GM23248 (cell line): Measurements from ENCODE around the gene SON.

Source experiments
- EZH2 ChIP-seq: fragments of 200-600 bp; sonication (generic); IDR thresholded peaks from 2 replicates; pipeline ENCODE4 v1.6.1; 2018; ENCODE audit warnings: antibody characterized with exemption, mild to moderate bottlenecking; ENCODE audit not compliant: insufficient read depth, poor library complexity, severe bottlenecking
- EZH2phosphoT487 ChIP-seq: fragments of 200-600 bp; sonication (generic); IDR thresholded peaks from 2 replicates; pipeline ENCODE4 v1.6.1; 2018; ENCODE audit warnings: antibody characterized with exemption, moderate library complexity, mild to moderate bottlenecking, low read depth; ENCODE audit not compliant: insufficient read depth

DNA sequence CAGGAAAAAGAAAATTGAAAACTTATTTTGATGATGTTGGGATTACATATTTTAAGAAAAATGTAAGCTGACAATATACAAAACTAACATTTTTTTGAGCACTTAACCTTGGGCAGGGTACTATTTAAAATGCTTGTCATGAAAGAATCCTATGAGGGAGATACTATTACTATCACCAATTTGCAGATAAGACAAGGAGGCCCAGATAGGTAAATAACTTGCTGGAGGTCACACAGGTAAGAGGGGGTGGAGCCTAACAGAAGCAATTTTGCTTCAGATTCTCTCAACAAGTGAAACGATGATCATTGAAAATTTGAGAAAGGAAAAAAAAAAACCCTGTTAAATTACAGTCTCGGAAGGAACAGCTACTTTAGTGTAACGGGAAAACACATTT, 2.1 kb upstream of the SON start:
- no peak for TF ChIP-seq EZH2
- no peak for TF ChIP-seq EZH2phosphoT487
